ENCODE measurements around the gene PPY. TPM values are rescaled to one million over a fixed set of nuclear protein-coding genes. Genes with fewer than 3 reads are reported as not detected.
A peak's percentile ranks its signal among the peaks of the same experiment; 100 is the strongest.
"Not testable (repeated sequence)": the region's sequence is repeated elsewhere in the genome, so short reads cannot be mapped to it uniquely, and the experiment has no call there.

Gene PPY
- total RNA-seq, 1 experiment from 2014 or later, result not detected

DNA sequence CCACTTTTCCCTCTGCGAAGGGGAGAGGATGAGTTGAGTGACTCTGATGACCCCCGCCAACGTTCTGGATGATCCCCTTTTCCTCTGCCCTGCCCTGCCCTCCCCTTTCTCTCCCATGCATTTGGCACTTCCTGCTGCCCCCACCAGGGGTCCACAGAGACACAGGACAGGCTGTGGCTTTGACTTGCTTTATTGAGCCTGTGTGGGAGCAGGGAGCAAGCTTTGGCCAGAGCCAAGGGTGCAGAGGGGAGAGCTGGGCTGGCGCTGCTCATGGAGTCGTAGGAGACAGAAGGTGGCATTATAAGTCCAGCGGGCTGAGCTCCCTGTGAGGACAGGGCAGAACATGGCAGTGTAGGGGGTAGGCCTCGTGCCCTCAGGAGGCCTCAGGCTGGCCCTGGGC, 1.6 kb downstream of the PPY start:
- no peak overlapping the region for H3K4me3 Mint-ChIP-seq
- DNase-seq (ENCODE audit: low spot score), result peak; percentile 77
- no peaks in the 10 kb centered on the region for H3K36me3 Mint-ChIP-seq
- no peaks in the 10 kb centered on the region for H3K9me3 Mint-ChIP-seq
- peaks cover 20% of the 10 kb centered on the region for H3K4me1 Mint-ChIP-seq
- CTCF ChIA-PET, result interaction anchor here (0.6 to 2.2 kb wide), 22 partner anchors 10 to 227 kb away, joined by 3 to 15 read pairs (median 4); partner anchors contain the start of genes CD300LG, MPP2 and NAGS
- peak; percentile 74 for ATAC-seq
- TF ChIP-seq, protein P1, sequence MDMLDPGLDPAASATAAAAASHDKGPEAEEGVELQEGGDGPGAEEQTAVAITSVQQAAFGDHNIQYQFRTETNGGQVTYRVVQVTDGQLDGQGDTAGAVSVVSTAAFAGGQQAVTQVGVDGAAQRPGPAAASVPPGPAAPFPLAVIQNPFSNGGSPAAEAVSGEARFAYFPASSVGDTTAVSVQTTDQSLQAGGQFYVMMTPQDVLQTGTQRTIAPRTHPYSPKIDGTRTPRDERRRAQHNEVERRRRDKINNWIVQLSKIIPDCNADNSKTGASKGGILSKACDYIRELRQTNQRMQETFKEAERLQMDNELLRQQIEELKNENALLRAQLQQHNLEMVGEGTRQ (CRISPR knock-in tag; IDR thresholded peaks at IDR 0.05), result no peak
- TF ChIP-seq NR3C1 (CRISPR knock-in tag; conservative IDR thresholded peaks at IDR 0.05; ENCODE audit: low read depth), result no peak
- TF ChIP-seq, protein P2, sequence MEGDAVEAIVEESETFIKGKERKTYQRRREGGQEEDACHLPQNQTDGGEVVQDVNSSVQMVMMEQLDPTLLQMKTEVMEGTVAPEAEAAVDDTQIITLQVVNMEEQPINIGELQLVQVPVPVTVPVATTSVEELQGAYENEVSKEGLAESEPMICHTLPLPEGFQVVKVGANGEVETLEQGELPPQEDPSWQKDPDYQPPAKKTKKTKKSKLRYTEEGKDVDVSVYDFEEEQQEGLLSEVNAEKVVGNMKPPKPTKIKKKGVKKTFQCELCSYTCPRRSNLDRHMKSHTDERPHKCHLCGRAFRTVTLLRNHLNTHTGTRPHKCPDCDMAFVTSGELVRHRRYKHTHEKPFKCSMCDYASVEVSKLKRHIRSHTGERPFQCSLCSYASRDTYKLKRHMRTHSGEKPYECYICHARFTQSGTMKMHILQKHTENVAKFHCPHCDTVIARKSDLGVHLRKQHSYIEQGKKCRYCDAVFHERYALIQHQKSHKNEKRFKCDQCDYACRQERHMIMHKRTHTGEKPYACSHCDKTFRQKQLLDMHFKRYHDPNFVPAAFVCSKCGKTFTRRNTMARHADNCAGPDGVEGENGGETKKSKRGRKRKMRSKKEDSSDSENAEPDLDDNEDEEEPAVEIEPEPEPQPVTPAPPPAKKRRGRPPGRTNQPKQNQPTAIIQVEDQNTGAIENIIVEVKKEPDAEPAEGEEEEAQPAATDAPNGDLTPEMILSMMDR (IDR thresholded peaks at IDR 0.05), result peak; percentile 56
- TF ChIP-seq, protein P3, sequence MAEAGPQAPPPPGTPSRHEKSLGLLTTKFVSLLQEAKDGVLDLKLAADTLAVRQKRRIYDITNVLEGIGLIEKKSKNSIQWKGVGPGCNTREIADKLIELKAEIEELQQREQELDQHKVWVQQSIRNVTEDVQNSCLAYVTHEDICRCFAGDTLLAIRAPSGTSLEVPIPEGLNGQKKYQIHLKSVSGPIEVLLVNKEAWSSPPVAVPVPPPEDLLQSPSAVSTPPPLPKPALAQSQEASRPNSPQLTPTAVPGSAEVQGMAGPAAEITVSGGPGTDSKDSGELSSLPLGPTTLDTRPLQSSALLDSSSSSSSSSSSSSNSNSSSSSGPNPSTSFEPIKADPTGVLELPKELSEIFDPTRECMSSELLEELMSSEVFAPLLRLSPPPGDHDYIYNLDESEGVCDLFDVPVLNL (CRISPR knock-in tag; IDR thresholded peaks at IDR 0.05; ENCODE audit: borderline replicate concordance, low read depth), result no peak
- TF ChIP-seq RORB (CRISPR knock-in tag; IDR thresholded peaks at IDR 0.05), result no peak
- no peak overlapping the region for H3K27ac Mint-ChIP-seq
- peaks cover 46% of the 10 kb centered on the region for H3K27me3 Mint-ChIP-seq (ENCODE audit: low read depth)
- POLR2A ChIA-PET, result no interaction called here

- DNase-seq (ENCODE audit: low spot score) (no peak), ATAC-seq (no peak)
- no peak overlapping the region for H3K4me3 Mint-ChIP-seq
- ChIA-PET POLR2A (no interaction called here), CTCF (interaction anchor here (0.6 to 2.3 kb wide), 5 partner anchors 30 to 101 kb away, joined by 3 to 15 read pairs (median 5); no protein-coding TSS in a partner anchor)
- peaks cover 20% of the 10 kb centered on the region for H3K4me1 Mint-ChIP-seq
- H3K36me3 Mint-ChIP-seq, result no peaks in the 10 kb centered on the region
- TF ChIP-seq OVOL2 (CRISPR knock-in tag; IDR thresholded peaks at IDR 0.05; ENCODE audit: borderline replicate concordance), result no peak
- no peak for TF ChIP-seq EMX1 (CRISPR knock-in tag; IDR thresholded peaks at IDR 0.05)
- TF ChIP-seq TEAD1 (CRISPR knock-in tag; IDR thresholded peaks at IDR 0.05), result no peak
- no peak for TF ChIP-seq SP1 (CRISPR knock-in tag; conservative IDR thresholded peaks at IDR 0.05)
- TF ChIP-seq RORB (CRISPR knock-in tag; IDR thresholded peaks at IDR 0.05), result no peak
- TF ChIP-seq USF1 (CRISPR knock-in tag; IDR thresholded peaks at IDR 0.05), result no peak
- no peak for TF ChIP-seq FOXK1 (CRISPR knock-in tag; IDR thresholded peaks at IDR 0.05)
- TF ChIP-seq NFE2L1 (CRISPR knock-in tag; IDR thresholded peaks at IDR 0.05), result no peak
- TF ChIP-seq ETV6 (CRISPR knock-in tag; IDR thresholded peaks at IDR 0.05), result no peak
- TF ChIP-seq ARID4B (CRISPR knock-in tag; IDR thresholded peaks at IDR 0.05; ENCODE audit: borderline replicate concordance), result no peak
- H3K27me3 Mint-ChIP-seq (ENCODE audit: low read depth), result peaks cover 46% of the 10 kb centered on the region
- no peaks in the 10 kb centered on the region for H3K9me3 Mint-ChIP-seq
- no peak overlapping the region for H3K27ac Mint-ChIP-seq
These were observed 2.4 kb downstream of the PPY start for GRCh38 chr17:43939886-43940285.

DNA sequence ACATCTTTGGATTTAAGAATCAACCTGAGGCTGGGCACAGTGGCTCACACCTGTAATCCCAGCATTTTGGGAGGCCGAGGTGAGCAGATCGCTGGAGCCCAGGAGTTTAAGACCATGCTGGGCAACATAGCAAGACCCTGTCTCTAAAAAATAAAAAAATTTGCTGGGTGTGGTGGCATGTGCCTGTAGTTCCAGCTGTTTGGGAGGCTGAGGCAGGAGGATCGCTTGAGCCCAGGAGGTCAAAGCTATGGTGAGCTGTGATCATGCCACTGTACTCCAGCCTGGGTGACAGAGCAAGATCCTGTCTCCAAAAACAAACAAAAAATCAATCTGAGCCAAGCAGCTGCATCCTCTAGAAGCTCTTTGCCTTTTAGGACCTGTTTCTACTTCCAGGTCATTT, 2.8 kb downstream of the PPY start:
- H3K27me3 Mint-ChIP-seq (ENCODE audit: low read depth), result peaks cover 48% of the 10 kb centered on the region
- H3K27ac Mint-ChIP-seq; DNase-seq (ENCODE audit: low spot score); H3K4me3 Mint-ChIP-seq; POLR2A ChIA-PET; ATAC-seq; H3K36me3 Mint-ChIP-seq; H3K9me3 Mint-ChIP-seq: not testable (repeated sequence)
- CTCF ChIA-PET, result interaction anchor here (0.6 to 2.3 kb wide), 6 partner anchors 14 to 86 kb away, joined by 3 to 15 read pairs (median 9); no protein-coding TSS in a partner anchor
- H3K4me1 Mint-ChIP-seq, result peaks cover 20% of the 10 kb centered on the region
